ENCODE data around the gene MAP3K9. TPM values are rescaled to one million over a fixed set of nuclear protein-coding genes. Genes with fewer than 3 reads are reported as not detected.

The MAP3K9 gene
- total RNA-seq, 4 donors from 2014 or later = 0.20 to 1.5 (median 0.59) TPM

DNA sequence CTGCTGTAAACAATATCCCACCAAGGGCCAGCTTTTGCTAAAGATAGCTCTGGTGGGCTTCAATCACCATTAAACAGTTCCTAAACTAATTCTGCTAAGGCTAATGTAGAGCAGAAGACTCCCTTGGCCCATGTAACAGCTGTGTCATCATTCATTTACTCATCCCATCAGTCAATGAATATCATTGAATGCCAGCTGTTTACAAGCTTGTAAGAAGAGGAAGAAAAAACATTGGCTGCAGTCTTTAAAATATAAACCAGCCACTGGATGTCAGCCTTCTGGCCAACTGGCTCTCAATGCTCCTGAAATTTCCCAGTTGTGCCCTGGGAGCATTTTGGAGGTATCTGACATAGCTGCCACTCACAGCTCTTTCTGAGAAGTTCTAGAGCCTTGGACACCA, 18.0 kb upstream of the MAP3K9 start:
- H3K27ac ChIP-seq = no peak overlapping the region
- H3K9me3 ChIP-seq = no peaks in the 10 kb centered on the region
- H3K4me1 ChIP-seq = peaks cover 0 to 8% (median 0%) of the 10 kb centered on the region in 4 donors
- no peak for TF ChIP-seq POLR2A (IDR thresholded peaks at IDR 0.05)
- TF ChIP-seq, protein P1, sequence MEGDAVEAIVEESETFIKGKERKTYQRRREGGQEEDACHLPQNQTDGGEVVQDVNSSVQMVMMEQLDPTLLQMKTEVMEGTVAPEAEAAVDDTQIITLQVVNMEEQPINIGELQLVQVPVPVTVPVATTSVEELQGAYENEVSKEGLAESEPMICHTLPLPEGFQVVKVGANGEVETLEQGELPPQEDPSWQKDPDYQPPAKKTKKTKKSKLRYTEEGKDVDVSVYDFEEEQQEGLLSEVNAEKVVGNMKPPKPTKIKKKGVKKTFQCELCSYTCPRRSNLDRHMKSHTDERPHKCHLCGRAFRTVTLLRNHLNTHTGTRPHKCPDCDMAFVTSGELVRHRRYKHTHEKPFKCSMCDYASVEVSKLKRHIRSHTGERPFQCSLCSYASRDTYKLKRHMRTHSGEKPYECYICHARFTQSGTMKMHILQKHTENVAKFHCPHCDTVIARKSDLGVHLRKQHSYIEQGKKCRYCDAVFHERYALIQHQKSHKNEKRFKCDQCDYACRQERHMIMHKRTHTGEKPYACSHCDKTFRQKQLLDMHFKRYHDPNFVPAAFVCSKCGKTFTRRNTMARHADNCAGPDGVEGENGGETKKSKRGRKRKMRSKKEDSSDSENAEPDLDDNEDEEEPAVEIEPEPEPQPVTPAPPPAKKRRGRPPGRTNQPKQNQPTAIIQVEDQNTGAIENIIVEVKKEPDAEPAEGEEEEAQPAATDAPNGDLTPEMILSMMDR (IDR thresholded peaks at IDR 0.05) = no peak
- TF ChIP-seq EP300 (IDR thresholded peaks at IDR 0.05) = no peak
- peaks cover 0 to 9% of the 10 kb centered on the region in 2 donors for H3K27me3 ChIP-seq
- no peak for DNase-seq (ENCODE audit: low spot score in 2 of 2)
- no peak overlapping the region for H3K4me3 ChIP-seq
- H3K36me3 ChIP-seq = no peaks in the 10 kb centered on the region

DNA sequence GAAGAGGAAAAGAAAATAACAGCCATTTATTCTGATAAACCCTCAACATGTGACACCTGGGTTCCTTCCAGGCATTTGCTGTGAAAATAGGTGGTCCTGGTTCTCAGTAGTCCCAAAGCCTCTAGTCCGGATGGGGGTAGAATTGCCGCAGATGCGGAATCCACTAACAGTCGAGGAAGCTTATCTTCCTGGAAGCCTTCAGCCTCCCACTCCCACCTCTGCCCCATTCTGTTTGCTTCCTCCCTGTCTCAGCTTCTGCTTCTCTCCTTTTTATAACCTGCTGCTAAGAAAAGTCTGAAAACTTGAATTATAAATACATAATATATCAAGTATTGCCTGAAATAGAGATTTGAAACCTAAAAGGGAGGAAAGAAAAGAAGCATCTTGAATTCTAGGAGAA, 14.0 kb upstream of the MAP3K9 start:
- Histone ChIP-seq H3K4me3 (no peak overlapping the region), H3K36me3 (no peaks in the 10 kb centered on the region), H3K27me3 (peaks cover 0 to 41% of the 10 kb centered on the region in 2 donors), H3K4me1 (peaks cover 0 to 18% (median 7%) of the 10 kb centered on the region in 4 donors), H3K9me3 (no peaks in the 10 kb centered on the region), H3K27ac (no peak overlapping the region)
- WGBS, 2 donors = 50 to 53% methylated on average over 4 of the region's 4 CpGs
- no peak for DNase-seq (ENCODE audit: low spot score in 2 of 2)
- TF ChIP-seq POLR2A (IDR thresholded peaks at IDR 0.05) (no peak), EP300 (IDR thresholded peaks at IDR 0.05) (no peak)
- TF ChIP-seq, protein P1 (IDR thresholded peaks at IDR 0.05) = no peak

DNA sequence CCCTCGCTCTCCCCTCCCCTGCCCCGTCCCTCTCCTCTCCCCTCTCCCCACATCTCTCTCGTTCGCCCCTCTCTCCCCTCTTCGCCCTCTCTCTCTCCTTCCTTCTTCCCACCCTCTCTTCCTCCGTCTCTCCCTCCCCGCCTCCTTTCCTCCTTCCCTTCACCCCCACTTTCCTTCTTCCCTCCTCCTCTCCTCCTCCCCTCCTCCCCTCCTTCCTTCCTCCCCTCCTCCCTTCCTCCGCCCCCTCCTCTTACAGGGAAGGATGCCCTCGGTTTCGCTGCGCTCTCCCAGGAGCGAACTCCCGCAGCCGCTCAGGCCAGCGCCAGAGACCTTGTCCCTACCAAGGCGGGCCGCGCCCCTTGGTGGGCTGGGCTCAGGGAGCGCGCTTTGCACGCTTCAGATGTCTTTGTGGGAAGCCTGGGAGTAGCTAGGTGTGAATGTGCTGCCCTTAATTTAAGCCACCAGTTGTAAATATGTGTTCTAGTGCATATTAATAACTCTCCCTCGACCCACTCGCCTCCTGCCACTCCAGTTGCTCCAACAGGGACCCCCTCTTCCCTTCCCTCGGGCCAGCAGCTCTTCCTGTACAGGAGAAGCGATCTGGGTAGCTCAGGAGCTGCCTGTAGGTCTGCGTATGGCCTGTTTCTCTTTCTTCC, 13.3 kb upstream of the MAP3K9 start:
- DNase-seq (ENCODE audit: low spot score in 2 of 2) = no peak
- Histone ChIP-seq H3K27ac (no peak overlapping the region), H3K36me3 (no peaks in the 10 kb centered on the region)

DNA sequence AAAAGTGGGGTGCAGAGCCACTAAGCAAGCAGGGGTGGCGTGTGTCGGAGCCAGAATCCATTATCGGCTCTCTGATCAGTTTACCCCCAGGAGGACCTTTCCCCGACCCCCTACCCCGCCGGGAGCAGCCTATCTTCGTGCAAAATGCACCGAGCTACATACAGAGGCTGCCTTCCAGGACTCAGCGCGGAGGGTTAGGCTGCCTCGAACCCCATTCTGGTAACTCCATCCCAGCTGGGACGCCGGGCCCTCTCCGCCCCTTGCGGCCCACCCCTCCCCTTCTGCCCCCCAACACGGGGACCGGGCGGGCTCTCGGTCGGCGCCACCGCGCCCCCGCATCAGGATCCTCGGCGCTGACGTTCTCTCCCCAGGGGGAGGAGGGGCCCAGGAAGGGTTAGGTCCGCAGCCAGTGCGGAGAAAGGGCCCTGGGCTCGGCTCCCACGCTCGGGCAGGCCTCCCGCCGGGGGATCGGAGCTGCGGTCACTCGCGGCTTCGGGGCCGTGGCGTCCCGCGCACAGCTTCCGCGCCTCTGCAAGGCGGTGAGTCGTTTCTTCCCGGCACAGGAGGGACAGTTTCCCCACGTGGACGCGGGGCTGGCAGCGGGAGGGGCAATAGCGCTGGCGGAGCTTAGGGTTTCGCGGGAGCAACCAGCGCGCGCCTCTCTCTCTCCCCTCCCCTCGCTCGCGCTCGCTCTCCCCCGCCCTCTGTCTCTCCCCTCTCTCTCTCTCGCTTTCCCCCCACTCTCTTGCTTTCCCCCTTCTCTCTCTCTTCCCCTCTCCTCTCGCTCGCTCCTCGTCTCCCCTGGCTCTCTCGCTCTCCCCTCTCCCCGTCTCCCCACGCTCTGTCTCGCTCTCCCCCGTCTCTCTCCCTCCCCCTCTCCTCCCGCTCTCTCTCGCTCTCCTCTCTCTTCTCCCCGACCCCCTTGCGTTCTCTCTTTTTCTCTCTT, 12.5 kb upstream of the MAP3K9 start:
- 1 to 4% methylated on average over 37 to 72 of the region's 77 CpGs for WGBS, 2 donors
- peaks cover 0 to 28% (median 7%) of the 10 kb centered on the region in 4 donors for H3K4me1 ChIP-seq
- no peak for DNase-seq (ENCODE audit: low spot score in 2 of 2)
- no peaks in the 10 kb centered on the region for H3K9me3 ChIP-seq
- H3K27me3 ChIP-seq = peaks cover 0 to 42% of the 10 kb centered on the region in 2 donors
- H3K4me3 ChIP-seq = peak overlapping the region; percentile 41 to 81 (median 56)
- H3K27ac ChIP-seq = no peak overlapping the region
- no peaks in the 10 kb centered on the region for H3K36me3 ChIP-seq
- TF ChIP-seq POLR2A (IDR thresholded peaks at IDR 0.05) (no peak), EP300 (IDR thresholded peaks at IDR 0.05) (peak in 1 of 2 donors; percentile 20)
- TF ChIP-seq, protein P1 (IDR thresholded peaks at IDR 0.05) = no peak

More for the DNA sequence above, 13.3 kb upstream of the MAP3K9 start:
- 5 to 6% methylated on average over 25 of the region's 26 CpGs for WGBS, 2 donors
- Histone ChIP-seq H3K4me3 (peak overlapping the region; percentile 41 to 81 (median 56)), H3K27me3 (peaks cover 0 to 42% of the 10 kb centered on the region in 2 donors), H3K9me3 (no peaks in the 10 kb centered on the region), H3K4me1 (peaks cover 0 to 23% (median 7%) of the 10 kb centered on the region in 4 donors)
- no peak for TF ChIP-seq EP300 (IDR thresholded peaks at IDR 0.05)
- TF ChIP-seq POLR2A (IDR thresholded peaks at IDR 0.05) = no peak
- TF ChIP-seq, protein P1 (IDR thresholded peaks at IDR 0.05) = no peak

DNA sequence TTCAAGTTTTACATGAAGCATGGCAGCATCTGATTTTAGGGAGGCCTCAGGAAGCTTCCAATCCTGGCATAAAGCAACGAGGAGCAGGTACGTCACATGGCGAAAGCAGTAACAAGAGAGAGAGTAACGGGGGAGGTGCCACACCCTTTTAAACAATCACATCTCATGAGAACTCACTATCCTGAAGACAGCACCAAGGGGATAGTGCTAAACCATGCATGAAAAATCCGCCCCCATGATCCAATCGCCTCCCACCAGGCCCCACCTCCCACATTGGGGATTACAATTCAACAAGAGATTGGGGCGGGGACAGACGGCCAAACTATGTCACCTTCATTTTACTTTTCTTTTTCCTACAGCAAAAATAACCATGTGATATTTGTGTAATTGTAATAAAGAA, 7.2 kb upstream of the MAP3K9 start:
- H3K36me3 ChIP-seq = no peaks in the 10 kb centered on the region
- TF ChIP-seq, protein P1 (IDR thresholded peaks at IDR 0.05) = no peak
- TF ChIP-seq POLR2A (IDR thresholded peaks at IDR 0.05) (no peak), EP300 (IDR thresholded peaks at IDR 0.05) (no peak)
- H3K27me3 ChIP-seq = peaks cover 0 to 51% of the 10 kb centered on the region in 2 donors
- peaks cover 0 to 14% (median 3%) of the 10 kb centered on the region in 4 donors for H3K4me1 ChIP-seq
- no peak overlapping the region for H3K27ac ChIP-seq
- no peaks in the 10 kb centered on the region for H3K9me3 ChIP-seq
- no peak overlapping the region for H3K4me3 ChIP-seq
- WGBS, 2 donors = 63 to 67% methylated on average over 8 of the region's 8 CpGs
- DNase-seq (ENCODE audit: low spot score in 2 of 2) = no peak
